GM12874 (cell line): Measurements from ENCODE around the gene KNSTRN.

Source experiments
- TF ChIP-seq, protein P1 (sequence below): IDR thresholded peaks from 2 replicates; pipeline ENCODE4 v1.5.1; 2011; ENCODE audit warnings: low read depth, mild to moderate bottlenecking, control low read depth, low read length, moderate library complexity; ENCODE audit not compliant: insufficient read depth

KNSTRN gene, protein sequence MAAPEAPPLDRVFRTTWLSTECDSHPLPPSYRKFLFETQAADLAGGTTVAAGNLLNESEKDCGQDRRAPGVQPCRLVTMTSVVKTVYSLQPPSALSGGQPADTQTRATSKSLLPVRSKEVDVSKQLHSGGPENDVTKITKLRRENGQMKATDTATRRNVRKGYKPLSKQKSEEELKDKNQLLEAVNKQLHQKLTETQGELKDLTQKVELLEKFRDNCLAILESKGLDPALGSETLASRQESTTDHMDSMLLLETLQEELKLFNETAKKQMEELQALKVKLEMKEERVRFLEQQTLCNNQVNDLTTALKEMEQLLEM

DNA sequence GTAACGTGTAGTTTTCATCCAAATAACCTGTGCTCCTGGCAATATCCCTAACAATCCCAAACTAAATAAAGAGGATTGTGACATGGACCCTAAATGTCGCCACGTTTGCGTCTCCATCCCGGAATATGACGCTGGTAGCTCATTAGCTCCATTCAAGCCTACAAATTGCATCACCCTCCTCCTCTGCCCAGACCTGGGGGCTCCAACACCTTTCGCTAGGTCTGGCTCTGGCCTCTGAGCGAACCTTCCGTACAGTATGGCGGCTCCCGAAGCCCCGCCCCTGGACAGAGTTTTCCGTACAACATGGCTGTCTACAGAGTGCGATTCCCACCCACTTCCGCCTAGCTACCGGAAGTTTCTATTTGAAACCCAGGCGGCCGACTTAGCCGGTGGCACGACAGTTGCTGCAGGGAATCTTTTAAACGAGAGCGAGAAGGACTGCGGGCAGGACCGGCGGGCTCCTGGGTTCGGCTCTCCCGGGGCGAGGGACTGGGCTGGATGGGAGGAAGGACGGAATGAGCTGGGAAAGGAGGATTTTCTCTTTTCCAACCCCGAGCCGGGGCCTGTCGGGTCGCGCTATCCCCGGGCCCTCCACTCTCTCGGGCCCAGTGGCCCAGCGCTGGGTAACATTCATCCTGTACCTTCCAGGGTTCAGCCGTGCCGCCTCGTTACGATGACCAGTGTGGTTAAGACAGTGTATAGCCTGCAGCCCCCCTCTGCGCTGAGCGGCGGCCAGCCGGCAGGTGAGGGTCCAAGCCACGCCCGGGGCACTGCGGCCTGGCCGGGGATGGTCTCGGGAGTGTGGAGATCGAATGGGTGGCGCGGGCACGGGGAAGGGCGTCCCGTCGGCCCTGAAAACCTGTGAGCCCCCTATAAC, at the start of gene KNSTRN:
KNSTRN (plus strand) TSS at position 142 of the 877 bp plus-strand sequence; CDS start at position 257, 115 bp downstream.
- TF ChIP-seq, protein P1, sequence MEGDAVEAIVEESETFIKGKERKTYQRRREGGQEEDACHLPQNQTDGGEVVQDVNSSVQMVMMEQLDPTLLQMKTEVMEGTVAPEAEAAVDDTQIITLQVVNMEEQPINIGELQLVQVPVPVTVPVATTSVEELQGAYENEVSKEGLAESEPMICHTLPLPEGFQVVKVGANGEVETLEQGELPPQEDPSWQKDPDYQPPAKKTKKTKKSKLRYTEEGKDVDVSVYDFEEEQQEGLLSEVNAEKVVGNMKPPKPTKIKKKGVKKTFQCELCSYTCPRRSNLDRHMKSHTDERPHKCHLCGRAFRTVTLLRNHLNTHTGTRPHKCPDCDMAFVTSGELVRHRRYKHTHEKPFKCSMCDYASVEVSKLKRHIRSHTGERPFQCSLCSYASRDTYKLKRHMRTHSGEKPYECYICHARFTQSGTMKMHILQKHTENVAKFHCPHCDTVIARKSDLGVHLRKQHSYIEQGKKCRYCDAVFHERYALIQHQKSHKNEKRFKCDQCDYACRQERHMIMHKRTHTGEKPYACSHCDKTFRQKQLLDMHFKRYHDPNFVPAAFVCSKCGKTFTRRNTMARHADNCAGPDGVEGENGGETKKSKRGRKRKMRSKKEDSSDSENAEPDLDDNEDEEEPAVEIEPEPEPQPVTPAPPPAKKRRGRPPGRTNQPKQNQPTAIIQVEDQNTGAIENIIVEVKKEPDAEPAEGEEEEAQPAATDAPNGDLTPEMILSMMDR, result no peak

DNA sequence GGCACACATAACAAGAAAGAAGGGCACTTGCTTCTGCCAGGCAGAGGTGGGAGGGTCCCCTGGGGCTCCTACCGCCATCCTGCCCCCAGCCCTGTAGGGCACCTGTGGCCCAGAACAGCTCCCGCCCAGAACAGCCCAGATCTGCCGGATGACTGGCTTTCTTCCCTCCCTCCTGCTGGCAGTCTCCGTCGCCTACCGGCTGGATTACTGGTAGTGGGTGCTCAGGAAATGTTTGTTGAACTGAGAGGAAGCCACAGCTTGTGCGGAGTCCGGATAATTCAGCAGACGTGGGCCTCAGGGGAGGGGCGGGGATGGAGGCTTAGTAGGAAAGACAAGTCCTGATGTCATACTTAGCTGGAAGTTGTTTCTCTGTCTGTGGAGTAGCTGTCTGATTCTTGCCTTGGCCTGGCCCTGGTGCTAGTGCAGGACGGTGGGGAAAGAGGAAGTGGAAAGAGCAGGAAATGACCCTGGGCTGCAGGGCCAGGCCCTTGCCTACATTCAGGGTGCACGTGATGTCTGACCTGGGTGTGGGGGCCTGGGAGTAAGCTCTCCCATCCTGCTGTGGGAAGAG, 48.5 kb upstream of the KNSTRN start:
- TF ChIP-seq, protein P1, result no peak

DNA sequence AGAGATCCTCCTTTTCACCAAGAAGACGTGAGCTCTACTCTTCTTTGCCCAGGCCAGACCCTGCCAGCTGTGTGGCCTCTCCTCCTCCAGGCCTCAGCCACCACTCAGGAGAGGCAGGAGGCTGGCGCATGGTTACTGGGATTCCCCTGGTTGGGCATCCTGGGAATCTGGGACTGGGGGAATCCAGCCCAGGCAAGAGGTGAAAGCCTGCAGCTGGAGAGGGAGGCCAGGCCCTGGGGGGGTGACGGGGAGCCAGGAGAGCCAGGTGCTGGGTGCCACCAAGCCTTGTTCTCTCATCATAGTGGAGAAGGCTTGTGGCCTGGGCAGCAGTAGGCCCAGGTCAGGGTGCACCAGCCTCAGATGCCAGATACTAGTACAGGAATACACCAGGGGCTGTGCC, 48.0 kb upstream of the KNSTRN start:
- TF ChIP-seq, protein P1, result no peak

DNA sequence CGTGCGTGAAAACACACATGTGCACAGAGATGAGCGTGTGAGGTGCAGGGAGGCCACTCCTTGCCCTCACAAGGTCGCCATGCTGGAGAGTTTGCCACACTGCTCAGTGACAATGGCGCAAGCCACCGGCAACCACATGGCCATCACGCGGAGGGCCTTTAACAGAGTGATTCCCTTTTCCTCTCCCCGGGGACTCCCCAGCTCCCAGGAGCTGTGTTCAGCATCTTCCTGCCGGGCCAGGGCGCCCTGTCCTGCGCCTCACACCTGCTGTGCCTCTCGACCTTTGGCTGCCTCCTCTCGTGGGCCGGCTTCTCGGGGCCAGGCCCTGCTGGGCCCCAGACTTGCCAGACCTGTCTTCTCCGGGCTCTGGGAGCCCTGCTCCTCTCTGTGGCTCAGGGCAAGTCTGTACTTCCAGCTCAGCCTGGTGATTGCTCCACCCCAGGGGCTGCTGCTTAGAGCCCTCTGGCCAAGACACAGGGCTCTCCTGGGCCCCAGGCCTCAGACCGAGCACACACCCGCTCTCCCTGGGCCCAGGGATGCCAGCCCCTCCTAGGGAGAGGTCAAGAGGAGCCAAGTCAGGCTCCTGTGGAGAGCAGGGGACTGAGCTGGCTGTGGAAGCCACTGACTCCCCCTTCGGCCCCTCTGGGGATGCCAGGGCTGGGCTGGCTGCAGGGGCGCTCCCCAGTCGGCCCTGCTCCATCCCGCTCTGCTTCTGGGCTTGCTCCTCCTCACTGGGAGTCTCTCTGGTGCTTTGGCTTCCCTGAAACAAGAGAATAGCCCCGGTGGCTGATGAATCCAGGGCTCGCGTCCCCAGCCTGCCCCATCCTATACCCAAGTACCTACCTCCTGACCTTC, 47.4 kb upstream of the KNSTRN start:
- TF ChIP-seq, protein P1, result no peak

DNA sequence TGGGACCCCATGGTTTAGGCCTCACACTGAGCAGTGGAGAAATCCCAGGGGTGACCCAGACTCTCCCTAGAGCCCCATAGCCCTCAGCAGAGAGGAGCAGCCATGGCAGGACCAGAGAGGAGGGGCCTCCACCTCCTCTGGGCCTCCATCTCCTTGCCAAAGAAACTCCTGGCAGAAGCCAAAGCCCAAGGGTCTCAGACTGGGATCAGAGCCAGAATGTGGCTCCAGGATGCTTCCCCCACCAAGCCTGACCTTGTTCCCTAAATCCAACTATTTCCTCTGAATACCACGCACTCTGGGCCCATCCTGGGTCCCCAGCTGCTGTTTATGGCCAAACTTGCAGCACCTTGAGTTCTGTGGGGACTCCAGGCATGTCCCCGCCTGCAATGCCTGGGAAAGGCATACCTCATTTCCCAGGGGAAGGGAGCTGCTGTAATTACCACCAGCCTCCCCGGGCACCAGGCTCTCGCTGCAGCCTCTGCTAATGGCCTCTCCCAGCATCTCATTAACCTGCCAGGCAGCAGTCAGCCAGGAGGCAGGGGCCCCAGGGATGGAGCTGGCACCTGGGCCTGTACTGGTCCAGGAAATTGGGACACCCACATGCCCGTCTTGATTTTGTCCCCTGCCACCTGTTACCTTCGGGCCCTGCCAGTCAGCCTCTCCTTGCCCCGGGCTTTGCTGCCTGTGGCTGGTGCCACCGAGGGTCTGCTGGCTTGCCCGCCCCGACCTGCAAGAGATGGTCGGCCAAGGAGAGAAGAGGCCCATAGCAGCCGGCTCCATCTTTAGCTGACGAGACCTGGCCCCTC, 46.4 kb upstream of the KNSTRN start:
- TF ChIP-seq, protein P1, result no peak

DNA sequence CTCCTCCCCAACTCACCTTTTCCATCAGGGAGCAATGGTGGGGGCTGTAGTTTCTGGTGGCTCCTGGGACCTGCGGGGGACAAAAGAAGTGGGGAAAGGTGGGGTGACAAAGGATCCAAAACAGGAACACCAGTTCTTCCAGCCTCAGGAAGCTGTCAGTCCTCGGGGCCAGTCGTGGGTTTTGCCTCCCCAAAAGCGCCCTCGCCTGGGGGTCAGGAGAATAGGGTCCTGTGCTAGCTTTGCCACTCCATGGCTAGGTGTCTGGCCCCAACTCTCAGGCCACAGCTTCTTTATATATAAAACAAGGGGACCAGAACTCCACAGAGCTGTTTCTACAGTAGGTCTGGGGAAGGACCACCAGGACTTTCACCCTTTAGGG, 45.8 kb upstream of the KNSTRN start:
- TF ChIP-seq, protein P1, result peak; percentile 72
